NCI-H2107 treated with DMSO at 0.1 percent for 48 hours (cell line): ENCODE results near the gene SAP30BP.

Experiments
- DNase-seq: peaks from one replicate; lab custom pipeline; 2025; ENCODE audit not compliant: unreplicated experiment; lab: John Stamatoyannopoulos, UW

SAP30BP gene

GRCh38 chr17:75755990-75756389, 88.9 kb downstream of the SAP30BP start:
- DNase-seq, result no peak

GRCh38 chr17:75756451-75757085, 89.4 kb downstream of the SAP30BP start:
- DNase-seq, result no peak

DNA sequence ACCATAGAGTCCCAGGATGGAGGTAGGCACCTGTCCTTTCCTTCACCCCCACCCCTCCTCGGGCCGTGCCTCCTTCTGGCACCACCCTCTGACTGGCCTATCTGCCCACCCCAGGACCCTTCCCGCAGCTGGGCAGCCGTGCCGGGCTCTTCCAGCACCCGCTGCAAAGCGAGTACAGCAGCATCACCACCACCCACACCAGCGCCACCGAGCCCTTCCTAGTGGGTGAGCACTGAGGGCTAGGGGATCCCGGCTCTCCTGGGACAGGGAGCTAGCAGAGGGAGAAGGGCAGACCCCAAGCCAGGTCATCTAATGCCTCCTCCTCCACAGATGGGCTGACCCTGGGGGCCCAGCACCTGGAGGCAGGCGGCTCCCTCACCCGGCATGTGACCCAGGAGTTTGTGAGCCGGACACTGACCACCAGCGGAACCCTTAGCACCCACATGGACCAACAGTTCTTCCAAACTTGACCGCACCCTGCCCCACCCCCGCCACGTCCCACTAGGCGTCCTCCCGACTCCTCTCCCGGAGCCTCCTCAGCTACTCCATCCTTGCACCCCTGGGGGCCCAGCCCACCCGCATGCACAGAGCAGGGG, 90.0 kb downstream of the SAP30BP start:
- no peak for DNase-seq
